ENCODE results near the gene SHC4. TPM values are rescaled to one million over a fixed set of nuclear protein-coding genes. Genes with fewer than 3 reads are reported as not detected.

SHC4 gene
- total RNA-seq, 3 donors from 2014 or later = 1.7 to 2.3 (median 2.2) TPM

- ATAC-seq (no peak), DNase-seq (no peak)
- Mint-ChIP-seq H3K9me3 (no peaks in the 10 kb centered on the region), H3K36me3 (ENCODE audit: insufficient read depth) (no peaks in the 10 kb centered on the region), H3K4me1 (ENCODE audit: low read depth) (no peaks in the 10 kb centered on the region), H3K27me3 (ENCODE audit: low read depth) (peaks cover 23% of the 10 kb centered on the region), H3K4me3 (no peak overlapping the region)
These were observed 66.6 kb downstream of the SHC4 start for GRCh38 chr15:48896869-48897814.

GRCh38 chr15:48893311-48893710, 70.4 kb downstream of the SHC4 start:
- ATAC-seq (no peak), DNase-seq (no peak)
- H3K9me3 Mint-ChIP-seq = no peaks in the 10 kb centered on the region
- H3K27me3 Mint-ChIP-seq (ENCODE audit: low read depth) = peaks cover 25% of the 10 kb centered on the region
- H3K4me1 Mint-ChIP-seq (ENCODE audit: low read depth) = no peaks in the 10 kb centered on the region
- no peak overlapping the region for H3K4me3 Mint-ChIP-seq
- H3K36me3 Mint-ChIP-seq (ENCODE audit: insufficient read depth) = no peaks in the 10 kb centered on the region

- Mint-ChIP-seq H3K27me3 (ENCODE audit: low read depth) (peaks cover 12% of the 10 kb centered on the region), H3K36me3 (ENCODE audit: insufficient read depth) (no peaks in the 10 kb centered on the region), H3K4me3 (no peak overlapping the region), H3K4me1 (ENCODE audit: low read depth) (no peaks in the 10 kb centered on the region), H3K9me3 (no peaks in the 10 kb centered on the region)
- DNase-seq = no peak
- ATAC-seq = no peak
These were observed 72.4 kb downstream of the SHC4 start for GRCh38 chr15:48891232-48891765.

DNA sequence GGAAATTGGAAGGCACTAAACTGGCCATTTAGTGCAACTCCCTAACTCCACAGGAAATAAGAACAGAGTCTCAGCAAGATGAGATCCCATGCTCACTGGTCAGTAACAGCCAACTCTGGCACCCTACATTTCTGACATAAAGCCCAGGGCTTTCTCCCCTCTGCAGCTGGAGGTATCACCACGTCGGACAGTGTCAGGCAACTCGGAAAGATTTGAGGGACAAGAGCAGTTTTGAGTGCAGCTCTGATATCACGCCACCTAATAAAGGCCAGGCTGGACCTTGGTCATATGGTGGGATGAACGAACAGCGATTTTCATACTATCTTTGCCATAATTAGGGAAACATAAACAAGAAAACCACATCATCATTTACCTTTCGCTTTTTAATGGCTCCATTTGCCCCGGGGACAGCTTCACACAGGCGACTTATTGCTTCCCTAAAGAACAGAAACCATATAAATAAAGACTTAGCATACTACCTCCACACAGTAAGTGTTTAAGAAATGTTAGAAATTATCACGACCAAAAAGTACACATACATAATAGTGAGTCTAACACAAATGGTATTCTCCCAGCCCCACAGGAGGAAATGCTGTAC, 73.2 kb downstream of the SHC4 start:
- H3K27me3 Mint-ChIP-seq (ENCODE audit: low read depth) = peaks cover 11% of the 10 kb centered on the region
- no peak for DNase-seq
- ATAC-seq = no peak
- H3K4me3 Mint-ChIP-seq = no peak overlapping the region
- no peaks in the 10 kb centered on the region for H3K4me1 Mint-ChIP-seq (ENCODE audit: low read depth)
- H3K36me3 Mint-ChIP-seq (ENCODE audit: insufficient read depth) = no peaks in the 10 kb centered on the region
- H3K9me3 Mint-ChIP-seq = no peaks in the 10 kb centered on the region

DNA sequence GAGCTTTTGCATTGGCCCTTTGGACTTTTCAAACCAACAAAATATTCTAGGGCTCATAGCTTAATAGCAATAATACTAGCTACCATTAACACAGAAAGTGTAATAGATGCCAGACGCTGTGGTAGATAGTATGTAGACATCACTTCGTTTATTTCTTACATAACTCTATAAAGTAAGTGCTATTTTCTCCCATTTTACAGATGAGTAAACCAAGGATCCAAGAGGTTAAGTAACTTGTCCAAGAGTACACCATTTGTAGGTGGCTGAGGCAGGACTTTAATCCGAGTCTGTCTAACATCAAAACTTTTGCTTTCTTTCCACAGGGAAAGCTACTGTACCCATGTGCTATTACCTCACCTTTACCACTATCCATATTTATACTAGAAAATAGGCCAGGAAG, 73.8 kb downstream of the SHC4 start:
- Mint-ChIP-seq H3K27me3 (ENCODE audit: low read depth) (peaks cover 11% of the 10 kb centered on the region), H3K4me3 (no peak overlapping the region), H3K4me1 (ENCODE audit: low read depth) (no peaks in the 10 kb centered on the region), H3K36me3 (ENCODE audit: insufficient read depth) (no peaks in the 10 kb centered on the region), H3K9me3 (no peaks in the 10 kb centered on the region)
- ATAC-seq (no peak), DNase-seq (no peak)

DNA sequence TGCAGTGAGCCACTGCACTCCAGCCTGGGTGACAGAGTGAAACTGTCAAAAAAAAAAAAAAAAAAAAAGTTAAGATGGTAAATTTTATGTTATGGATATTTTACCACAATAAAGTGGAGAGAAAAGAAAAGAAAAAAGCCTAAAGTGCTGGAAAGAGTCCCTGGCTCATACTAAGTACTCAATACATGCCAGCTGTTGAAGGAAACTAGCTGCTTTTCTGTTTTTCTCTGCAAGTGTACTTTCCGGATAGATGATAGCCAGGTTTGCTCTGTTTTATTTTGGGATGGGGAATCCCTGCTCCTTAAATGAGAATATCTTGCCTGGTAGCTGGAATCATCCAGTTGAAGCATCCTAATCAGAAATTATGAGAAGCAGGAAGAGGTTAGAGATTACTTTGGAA, 74.9 kb downstream of the SHC4 start:
- Mint-ChIP-seq H3K9me3 (no peaks in the 10 kb centered on the region), H3K27me3 (ENCODE audit: low read depth) (peaks cover 10% of the 10 kb centered on the region), H3K4me1 (ENCODE audit: low read depth) (no peaks in the 10 kb centered on the region), H3K4me3 (no peak overlapping the region), H3K36me3 (ENCODE audit: insufficient read depth) (no peaks in the 10 kb centered on the region)
- no peak for DNase-seq
- ATAC-seq = no peak

DNA sequence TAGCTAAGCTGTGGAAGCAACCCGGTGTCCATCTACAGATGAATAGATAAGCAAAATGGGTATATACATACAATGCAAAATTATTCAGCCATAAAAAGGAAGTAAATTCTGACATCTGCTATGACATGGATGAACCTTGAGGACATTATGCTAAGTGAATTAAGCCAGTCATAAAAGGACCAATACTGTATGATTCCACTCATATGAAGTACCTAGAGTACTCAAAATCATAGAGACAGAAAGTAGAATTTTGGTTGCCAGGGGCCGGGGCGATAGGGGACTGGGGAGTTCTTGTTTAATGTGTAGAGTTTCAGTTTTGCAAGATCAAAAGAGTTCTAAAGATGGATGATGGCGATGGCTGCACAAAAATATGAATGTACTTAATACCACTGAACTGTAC, 75.5 kb downstream of the SHC4 start:
- ATAC-seq (peak; percentile 51 to 78), DNase-seq (no peak)
- Mint-ChIP-seq H3K27me3 (ENCODE audit: low read depth) (peaks cover 12% of the 10 kb centered on the region), H3K9me3 (no peaks in the 10 kb centered on the region), H3K4me3 (no peak overlapping the region), H3K36me3 (ENCODE audit: insufficient read depth) (no peaks in the 10 kb centered on the region), H3K4me1 (ENCODE audit: low read depth) (no peaks in the 10 kb centered on the region)

GRCh38 chr15:48887144-48887543, 76.6 kb downstream of the SHC4 start:
- peaks cover 1% of the 10 kb centered on the region for H3K4me1 Mint-ChIP-seq (ENCODE audit: low read depth)
- DNase-seq (no peak), ATAC-seq (no peak)
- H3K27me3 Mint-ChIP-seq (ENCODE audit: low read depth) = peaks cover 8% of the 10 kb centered on the region
- no peak overlapping the region for H3K4me3 Mint-ChIP-seq
- no peaks in the 10 kb centered on the region for H3K9me3 Mint-ChIP-seq
- no peaks in the 10 kb centered on the region for H3K36me3 Mint-ChIP-seq (ENCODE audit: insufficient read depth)

GRCh38 chr15:48883699-48884098, 80.0 kb downstream of the SHC4 start:
- H3K27me3 Mint-ChIP-seq (ENCODE audit: low read depth) = peaks cover 8% of the 10 kb centered on the region
- DNase-seq = no peak
- H3K9me3 Mint-ChIP-seq = peaks cover 4% of the 10 kb centered on the region
- H3K4me1 Mint-ChIP-seq (ENCODE audit: low read depth) = peaks cover 13% of the 10 kb centered on the region
- peaks cover 8% of the 10 kb centered on the region for H3K36me3 Mint-ChIP-seq (ENCODE audit: insufficient read depth)
- ATAC-seq = no peak
- no peak overlapping the region for H3K4me3 Mint-ChIP-seq

GRCh38 chr15:48880070-48880634, 83.6 kb downstream of the SHC4 start:
- Mint-ChIP-seq H3K4me3 (peak overlapping the region; percentile 98), H3K4me1 (ENCODE audit: low read depth) (peaks cover 26% of the 10 kb centered on the region)

DNA sequence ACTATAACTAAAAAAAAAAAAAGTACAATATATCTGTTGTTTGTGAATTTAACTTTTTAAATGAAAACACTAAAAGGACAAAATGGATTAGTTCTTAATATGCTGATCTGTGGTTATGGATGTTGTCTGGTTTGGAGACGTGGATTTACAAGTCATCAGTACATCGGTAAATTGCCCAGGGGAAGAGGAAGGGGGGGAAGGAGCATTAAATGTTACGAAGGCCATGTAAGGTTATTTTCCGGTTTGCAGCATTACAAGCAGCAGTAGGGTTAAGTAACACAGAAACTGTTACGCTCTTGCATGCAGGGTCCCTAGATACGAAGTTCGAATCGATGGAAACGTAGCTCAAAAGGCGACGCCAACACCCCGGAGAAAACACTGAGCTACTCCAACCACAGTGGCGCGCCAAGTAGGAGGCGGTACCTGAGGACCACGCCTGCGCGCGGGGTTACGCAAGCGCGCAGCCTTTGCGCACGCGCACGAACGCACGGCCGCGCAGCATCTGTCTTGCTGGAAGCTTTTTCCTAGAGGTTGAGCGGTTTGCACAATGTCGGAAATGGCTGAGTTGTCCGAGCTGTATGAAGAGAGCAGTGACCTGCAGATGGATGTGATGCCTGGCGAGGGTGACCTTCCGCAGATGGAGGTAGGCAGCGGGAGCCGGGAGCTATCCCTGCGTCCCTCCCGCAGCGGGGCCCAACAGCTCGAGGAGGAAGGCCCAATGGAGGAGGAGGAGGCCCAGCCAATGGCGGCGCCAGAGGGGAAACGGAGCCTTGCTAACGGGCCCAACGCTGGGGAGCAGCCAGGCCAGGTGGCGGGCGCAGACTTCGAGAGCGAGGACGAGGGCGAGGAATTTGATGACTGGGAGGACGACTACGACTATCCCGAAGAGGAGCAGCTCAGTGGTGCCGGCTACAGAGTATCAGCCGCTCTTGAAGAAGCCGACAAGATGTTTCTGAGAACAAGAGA, 85.8 kb downstream of the SHC4 start, which contains the start of gene EID1:
Gene EID1, plus strand, starts transcription at position 505 of the 966 bp plus-strand sequence. Its CDS starts 43 bp downstream, at position 548.
- ATAC-seq (peak; percentile 93 to 94), DNase-seq (peak; percentile 86)
- Mint-ChIP-seq H3K27me3 (ENCODE audit: low read depth) (peaks cover 17% of the 10 kb centered on the region), H3K4me3 (peak within 1 kb of the TSS; percentile 98), H3K36me3 (ENCODE audit: insufficient read depth) (peaks cover 16% of the 10 kb centered on the region), H3K4me1 (ENCODE audit: low read depth) (peaks cover 26% of the 10 kb centered on the region), H3K9me3 (peaks cover 4% of the 10 kb centered on the region)

More at GRCh38 chr15:48880070-48880634, 83.6 kb downstream of the SHC4 start:
- Mint-ChIP-seq H3K27me3 (ENCODE audit: low read depth) (peaks cover 8% of the 10 kb centered on the region), H3K36me3 (ENCODE audit: insufficient read depth) (peaks cover 16% of the 10 kb centered on the region), H3K9me3 (peaks cover 4% of the 10 kb centered on the region)
- ATAC-seq (no peak), DNase-seq (no peak)

- DNase-seq (no peak), ATAC-seq (no peak)
- Mint-ChIP-seq H3K27me3 (ENCODE audit: low read depth) (peaks cover 31% of the 10 kb centered on the region), H3K4me1 (ENCODE audit: low read depth) (peaks cover 24% of the 10 kb centered on the region), H3K4me3 (no peak overlapping the region), H3K9me3 (peaks cover 4% of the 10 kb centered on the region), H3K36me3 (ENCODE audit: insufficient read depth) (peaks cover 16% of the 10 kb centered on the region)
These were observed 87.7 kb downstream of the SHC4 start for GRCh38 chr15:48876057-48876456.

GRCh38 chr15:48875241-48875960, 88.3 kb downstream of the SHC4 start:
- H3K4me1 Mint-ChIP-seq (ENCODE audit: low read depth) = peaks cover 21% of the 10 kb centered on the region
- DNase-seq = no peak
- no peaks in the 10 kb centered on the region for H3K9me3 Mint-ChIP-seq
- peaks cover 35% of the 10 kb centered on the region for H3K27me3 Mint-ChIP-seq (ENCODE audit: low read depth)
- no peak overlapping the region for H3K4me3 Mint-ChIP-seq
- H3K36me3 Mint-ChIP-seq (ENCODE audit: insufficient read depth) = peaks cover 14% of the 10 kb centered on the region
- ATAC-seq = no peak

Data from activated T-cell treated with anti-CD3 and anti-CD28 coated beads, Interleukin-2, amount 50 U/mL, for 4 hours (primary cell).